Adipose tissue (tissue), 3 donors: ENCODE data around the gene MSMP. TPM values are rescaled to one million over a fixed set of nuclear protein-coding genes. Genes with fewer than 3 reads are reported as not detected.

Experiments
- H3K27ac ChIP-seq: one replicate; pipeline ENCODE4 v1.5.1; 2013; ENCODE audit warnings: low read depth, low read length
- WGBS, 3 donors: extraction: QIAGEN DNeasy Blood & Tissue Kit; methylation state at CpG; one replicate each; pipeline ENCODE4 v1.1.7; 2013; 5-methylcytosine and 5-hydroxymethylcytosine counted together
- polyA plus RNA-seq, 3 donors: library from polyadenylated mRNA; stranded (reverse); fragments of 200-250 nt; gene quantifications; one replicate each; pipeline ENCODE4 v1.2.3, GENCODE V29; 2013
- donor health status: healthy with polysubstance abuse.
- donor health status: Bipolar disorder and iron deficiency.
- donor health status: healthy.

Gene MSMP
- polyA plus RNA-seq, 3 donors = 0.30 to 1.00 TPM; not detected in 1

- no peak overlapping the region for H3K27ac ChIP-seq
- WGBS, 3 donors = 38 to 78% (median 43%) methylated on average over 7 of the region's 7 CpGs
These were observed 21.0 kb upstream of the MSMP start for GRCh38 chr9:35774907-35775635.

GRCh38 chr9:35771943-35772342 is 17.9 kb upstream of the MSMP start:
- WGBS, 3 donors = 45 to 75% (median 63%) methylated on average over 3 of the region's 3 CpGs
- H3K27ac ChIP-seq = no peak overlapping the region

DNA sequence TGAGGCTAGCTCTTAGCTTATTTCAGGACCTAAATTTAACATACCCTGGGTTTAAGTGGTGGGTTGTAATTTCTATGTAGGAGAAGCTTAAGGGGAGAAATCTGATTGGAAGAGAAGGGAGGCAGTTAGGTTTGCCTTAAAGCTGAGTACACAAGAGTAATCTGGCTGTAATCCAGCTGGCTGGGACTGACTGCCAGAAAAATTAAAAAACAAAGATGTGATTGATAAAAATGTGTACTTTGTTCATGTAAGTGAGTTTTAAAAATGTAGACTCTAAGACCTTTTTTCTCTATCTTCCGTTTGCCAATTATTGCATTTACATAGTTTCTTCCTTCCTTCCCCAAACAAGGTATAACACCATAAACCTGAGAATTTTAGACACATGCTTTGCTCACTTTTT is 17.5 kb upstream of the MSMP start:
- no peak overlapping the region for H3K27ac ChIP-seq
- WGBS, 3 donors = 8 to 26% (median 16%) methylated on average over 1 of the region's 1 CpG

DNA sequence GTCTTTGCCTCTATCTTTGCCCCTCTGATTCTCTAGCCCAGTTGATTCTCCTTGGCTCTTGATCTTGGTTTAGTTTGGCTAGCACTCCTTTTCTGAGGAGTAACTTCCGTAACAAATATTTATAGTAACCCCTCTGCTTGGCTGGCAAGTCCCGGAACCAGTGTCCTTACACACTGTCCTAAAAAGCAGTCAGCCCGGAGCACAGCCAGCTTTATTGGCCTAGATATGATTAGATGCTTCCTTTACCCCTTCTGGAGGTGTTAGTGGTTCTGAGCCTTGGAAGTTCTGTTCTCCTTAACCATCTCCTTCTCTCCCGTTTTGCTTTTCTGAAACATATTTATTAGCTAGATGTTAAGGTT is 17.0 kb upstream of the MSMP start:
- WGBS, 3 donors = 11 to 14% (median 13%) methylated on average over 4 of the region's 4 CpGs
- H3K27ac ChIP-seq = no peak overlapping the region

- no peak overlapping the region for H3K27ac ChIP-seq
- WGBS, 3 donors = 90 to 100% (median 94%) methylated on average over 1 of the region's 1 CpG
These were observed 15.7 kb upstream of the MSMP start for GRCh38 chr9:35769763-35770162.

- no peak overlapping the region for H3K27ac ChIP-seq
- WGBS, 3 donors = 90 to 100% (median 95%) methylated on average over 1 of the region's 1 CpG
These were observed 13.4 kb upstream of the MSMP start for GRCh38 chr9:35767458-35767857.

GRCh38 chr9:35766997-35767396 is 12.9 kb upstream of the MSMP start:
- 84 to 91% (median 91%) methylated on average over 2 of the region's 2 CpGs for WGBS, 3 donors
- H3K27ac ChIP-seq = no peak overlapping the region

DNA sequence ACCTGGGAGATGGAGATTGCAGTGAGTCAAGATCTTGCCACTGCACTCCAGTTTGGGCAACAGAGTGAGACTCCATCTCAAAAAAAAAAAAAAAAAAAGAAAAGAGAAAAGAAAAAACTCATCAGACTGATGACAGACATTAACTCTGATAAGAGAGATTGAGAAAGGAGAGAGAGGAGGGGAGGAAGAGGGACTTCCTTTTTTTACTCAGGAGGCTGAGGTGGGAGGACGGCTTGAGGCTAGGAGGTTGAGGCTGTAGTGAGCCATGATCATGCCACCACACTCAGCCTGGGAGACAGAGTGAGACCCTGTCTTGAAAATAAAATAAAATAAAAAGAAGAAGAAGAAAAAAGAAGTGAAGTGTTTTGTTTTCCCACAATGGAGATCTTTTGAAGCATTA is 9.7 kb upstream of the MSMP start:
- no peak overlapping the region for H3K27ac ChIP-seq
- whole genome bisulfite sequencing, 3 donors = 90 to 96% (median 93%) methylated on average over 1 of the region's 1 CpG

- WGBS, 3 donors = 81 to 93% (median 88%) methylated on average over 2 of the region's 2 CpGs
These were observed 9.1 kb upstream of the MSMP start for GRCh38 chr9:35763181-35763580.

GRCh38 chr9:35760651-35761050 is 6.6 kb upstream of the MSMP start:
- 43 to 53% (median 52%) methylated on average over 2 of the region's 2 CpGs for WGBS, 3 donors
- no peak overlapping the region for H3K27ac ChIP-seq

More at GRCh38 chr9:35763181-35763580, 9.1 kb upstream of the MSMP start:
- H3K27ac ChIP-seq = no peak overlapping the region

DNA sequence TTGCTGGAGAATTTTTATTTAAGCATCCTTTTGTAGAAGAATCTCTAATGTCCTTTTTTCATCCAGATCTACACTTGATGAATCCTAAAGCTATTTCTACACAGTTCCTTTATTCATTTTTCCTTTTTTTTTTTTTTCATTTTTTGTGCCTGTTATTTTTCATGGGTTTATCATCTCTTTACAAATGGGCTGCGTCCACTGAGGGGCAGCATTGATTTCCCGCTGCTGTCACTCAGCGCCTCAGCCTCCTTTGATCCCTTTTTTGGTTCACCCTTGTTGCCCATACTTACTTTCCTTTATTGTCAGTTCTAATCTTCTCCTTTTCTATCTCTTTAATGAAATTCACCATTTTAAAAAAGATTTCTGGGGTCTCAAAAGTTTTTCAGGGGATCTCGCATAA is 5.7 kb upstream of the MSMP start:
- 83 to 98% (median 97%) methylated on average over 4 of the region's 4 CpGs for WGBS, 3 donors
- H3K27ac ChIP-seq = no peak overlapping the region

GRCh38 chr9:35758475-35759050 is 4.5 kb upstream of the MSMP start:
- 17 to 68% (median 19%) methylated on average over 3 of the region's 3 CpGs for WGBS, 3 donors
- H3K27ac ChIP-seq = no peak overlapping the region

DNA sequence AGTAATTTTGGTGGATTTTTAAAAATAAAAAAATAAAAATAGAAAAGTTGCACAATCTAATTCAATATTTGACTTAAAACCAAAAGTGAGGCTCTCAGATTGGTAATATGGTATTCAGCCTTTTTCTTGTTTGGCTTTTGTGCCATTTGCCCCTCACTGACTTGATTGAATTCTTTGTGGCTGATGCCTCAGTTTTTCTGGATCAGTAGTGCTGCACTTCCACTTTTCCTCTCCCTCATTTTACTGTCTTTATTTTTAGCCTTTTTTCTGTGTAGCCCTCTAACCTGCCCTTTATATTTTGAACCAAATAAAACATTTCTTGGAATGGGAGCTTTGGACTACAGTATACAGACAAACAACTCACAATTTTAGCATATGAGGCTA is 3.8 kb upstream of the MSMP start:
- no peak overlapping the region for H3K27ac ChIP-seq

- no peak overlapping the region for H3K27ac ChIP-seq
- WGBS, 3 donors = 1 to 2% (median 1%) methylated on average over 19 to 20 of the region's 20 CpGs
These were observed 3.3 kb upstream of the MSMP start for GRCh38 chr9:35757226-35757891.

- WGBS, 3 donors = 9 to 14% (median 10%) methylated on average over 29 to 48 of the region's 48 CpGs
- peak overlapping the region; percentile 1 for H3K27ac ChIP-seq
These were observed 2.5 kb upstream of the MSMP start for GRCh38 chr9:35756275-35757225.

GRCh38 chr9:35755071-35755470 is 995 bp upstream of the MSMP start:
- H3K27ac ChIP-seq = no peak overlapping the region
- 92 to 98% (median 94%) methylated on average over 4 of the region's 4 CpGs for WGBS, 3 donors

GRCh38 chr9:35753466-35753865 is 610 bp downstream of the MSMP start:
- WGBS, 3 donors = 84 to 89% (median 88%) methylated on average over 5 of the region's 5 CpGs
- H3K27ac ChIP-seq = no peak overlapping the region

GRCh38 chr9:35750256-35750531 is 3.9 kb downstream of the MSMP start:
- no peak overlapping the region for H3K27ac ChIP-seq
- WGBS, 3 donors = 46 to 64% (median 62%) methylated on average over 4 of the region's 4 CpGs
